AG09319 (cell line): ENCODE measurements around the gene DRGX.

Experiments
- DNase-seq: peaks from one replicate; pipeline ENCODE4 v3.0.0-alpha.2; 2010; ENCODE audit warnings: low read depth; ENCODE audit errors: extremely low read depth
- CTCF ChIP-seq: IDR thresholded peaks from 2 replicates; pipeline ENCODE4 v1.5.1; 2011; ENCODE audit warnings: low read depth, mild to moderate bottlenecking, inconsistent platforms, low read length, moderate library complexity

The DRGX gene

GRCh38 chr10:49353026-49353894 is 42.6 kb downstream of the DRGX start:
- TF ChIP-seq CTCF: no peak

DNA sequence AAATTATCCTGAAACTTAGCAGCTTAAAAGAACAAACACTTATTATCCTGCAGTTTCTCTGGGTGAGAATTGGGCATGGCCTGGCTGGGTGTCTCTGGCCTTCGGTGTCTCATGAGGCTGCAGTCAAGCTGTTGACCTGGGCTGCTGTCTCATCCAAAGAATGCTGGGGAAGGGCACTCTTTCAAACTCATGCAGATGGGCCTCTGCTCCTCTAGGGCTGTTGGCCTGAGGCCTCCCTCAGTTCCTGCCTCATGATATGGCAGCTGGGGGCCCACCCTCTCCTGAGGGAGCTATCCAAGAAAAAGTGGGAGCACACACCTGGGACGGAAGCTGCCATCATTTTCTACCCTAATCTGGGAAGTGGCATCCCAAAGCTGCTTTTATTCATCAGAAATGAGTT is 43.6 kb downstream of the DRGX start:
- no peak for TF ChIP-seq CTCF
- DNase-seq: no peak

More at GRCh38 chr10:49353026-49353894, 42.6 kb downstream of the DRGX start:
- DNase-seq: no peak

- TF ChIP-seq CTCF: no peak
- no peak for DNase-seq
These were observed 44.2 kb downstream of the DRGX start for GRCh38 chr10:49351669-49352068.

- no peak for TF ChIP-seq CTCF
- DNase-seq: no peak
These were observed 44.9 kb downstream of the DRGX start for GRCh38 chr10:49350846-49351532.

DNA sequence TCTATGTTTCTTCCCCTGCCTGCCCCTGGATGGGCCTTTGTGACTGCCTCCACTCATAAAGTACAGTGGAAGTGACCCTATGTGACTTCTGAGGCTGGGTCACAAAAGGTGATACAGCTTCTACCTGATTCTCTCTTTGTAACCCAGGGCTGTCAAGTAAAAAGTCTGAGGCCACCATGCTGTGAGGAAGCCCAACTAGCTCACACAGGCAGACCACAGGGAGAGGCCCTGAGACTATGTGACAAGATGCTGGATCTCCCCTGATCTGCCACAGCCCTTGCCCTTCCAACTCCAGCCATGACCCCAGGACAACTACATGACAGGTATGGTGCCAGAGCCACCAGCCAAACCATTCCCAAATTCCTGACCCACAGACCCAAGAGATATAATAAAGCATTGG is 45.8 kb downstream of the DRGX start:
- no peak for DNase-seq
- TF ChIP-seq CTCF: no peak

- TF ChIP-seq CTCF: no peak
- no peak for DNase-seq
These were observed 46.5 kb downstream of the DRGX start for GRCh38 chr10:49349390-49349789.

GRCh38 chr10:49348593-49348992 is 47.3 kb downstream of the DRGX start:
- TF ChIP-seq CTCF: no peak

More at GRCh38 chr10:49348593-49348992, 47.3 kb downstream of the DRGX start:
- DNase-seq: no peak
